Vein endothelial cell (primary cell): Measurements from ENCODE around the gene TMEM170B. TPM values are rescaled to one million over a fixed set of nuclear protein-coding genes. Genes with fewer than 3 reads are reported as not detected.

ENCODE experiments used
- small RNA-seq: library from RNA; depleted of rRNA; stranded (forward); fragments of <200 nt; gene quantifications from one replicate; pipeline ENCODE3, GENCODE V24; 2012
- total RNA-seq: library from RNA; depleted of rRNA; stranded (reverse); fragments of >200 nt; gene quantifications from 2 replicates; pipeline ENCODE4 v1.2.3, GENCODE V29; 2012

TMEM170B gene
- total RNA-seq: 2.3 and 4.5 TPM in 2 replicates

GRCh38 chr6:11537229-11538051, at the start of gene TMEM170B:
TSS of gene TMEM170B (plus strand) at chr6:11537749. CDS start at chr6:11538278, 529 bp downstream.

Small RNA genes within 50 kb of the gene (small RNA-seq; reads per million reads assigned to genes)
- gene RNU1-64P: not detected

Other genes with a start within 250 kb of the TMEM170B start
- 4.1 and 7.2 TPM in 2 replicates for gene ADTRP, start 241.1 kb downstream of the TMEM170B start, total RNA-seq